Endothelial cell (in vitro differentiated cells): ENCODE results near the gene SMAD6. TPM values are rescaled to one million over a fixed set of nuclear protein-coding genes. Genes with fewer than 3 reads are reported as not detected.

Source experiments
- DNase-seq: peaks from one replicate; pipeline ENCODE4 v3.0.0; 2021; ENCODE audit warnings: low spot score
- H3K27ac Mint-ChIP-seq: one replicate; pipeline ENCODE4 v1.8.0; 2021; ENCODE audit warnings: mixed read lengths, inconsistent platforms; ENCODE audit not compliant: unreplicated experiment
- H3K27me3 Mint-ChIP-seq: one replicate; pipeline ENCODE4 v1.8.0; 2021; ENCODE audit warnings: mild to moderate bottlenecking, moderate library complexity, mixed read lengths, inconsistent platforms; ENCODE audit not compliant: unreplicated experiment
- H3K36me3 Mint-ChIP-seq: one replicate; pipeline ENCODE4 v1.8.0; 2021; ENCODE audit warnings: mild to moderate bottlenecking, low read depth, mixed read lengths, inconsistent platforms; ENCODE audit not compliant: unreplicated experiment
- H3K4me1 Mint-ChIP-seq: one replicate; pipeline ENCODE4 v1.8.0; 2021; ENCODE audit warnings: mild to moderate bottlenecking, mixed read lengths, inconsistent platforms; ENCODE audit not compliant: unreplicated experiment
- H3K4me3 Mint-ChIP-seq: one replicate; pipeline ENCODE4 v1.8.0; 2021; ENCODE audit warnings: mild to moderate bottlenecking, mixed read lengths, inconsistent platforms; ENCODE audit not compliant: unreplicated experiment
- H3K9me3 Mint-ChIP-seq: one replicate; pipeline ENCODE4 v1.8.0; 2021; ENCODE audit warnings: mixed read lengths, inconsistent platforms; ENCODE audit not compliant: unreplicated experiment
- total RNA-seq: library from RNA; stranded (reverse); fragmentation: NEBNext Ultra II Directional; extraction: Animal tissue kit (Norgen Biotek cat#: 25700); gene quantifications from one replicate; pipeline ENCODE4 v1.2.1, GENCODE V29; 2021; ENCODE audit not compliant: unreplicated experiment
- TF ChIP-seq, protein P1 (sequence below): fragments of 200-600 bp; sonication (generic); IDR thresholded peaks from one replicate; pipeline ENCODE4 v1.5.0; 2021; ENCODE audit warnings: antibody characterized with exemption; ENCODE audit not compliant: unreplicated experiment

Gene SMAD6
- total RNA-seq, 1 donor from 2014 or later: 21.3 TPM

DNA sequence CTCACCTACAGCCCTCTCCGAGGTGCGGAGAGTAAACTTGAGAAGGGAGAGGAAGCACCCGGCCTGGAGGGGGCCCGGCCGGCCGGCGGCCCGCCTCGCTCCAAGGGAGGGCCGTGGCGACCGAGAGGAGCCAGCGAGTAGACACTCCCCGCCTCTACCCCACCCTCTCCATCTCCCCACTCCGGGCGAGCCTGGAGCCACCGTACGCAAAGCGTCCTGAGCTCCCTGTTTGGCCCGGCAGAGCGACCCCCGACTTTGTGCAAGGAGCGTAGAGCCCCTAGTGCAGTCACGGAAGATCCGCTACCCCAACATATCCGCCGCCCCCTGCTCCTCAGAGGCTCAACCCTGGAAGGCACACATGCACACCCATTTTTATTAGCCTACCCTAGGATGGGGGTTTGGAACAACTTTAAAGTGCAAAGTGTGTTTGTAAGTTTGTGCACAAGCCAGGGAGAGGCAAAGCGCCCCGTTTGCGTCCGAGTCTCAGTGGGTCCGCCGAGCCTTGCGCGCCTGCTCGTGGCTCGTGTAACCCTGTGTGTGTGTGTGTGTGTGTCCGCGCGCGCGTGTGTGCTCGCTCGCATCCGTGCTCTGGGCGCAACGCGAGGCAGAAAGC lies 508 bp upstream of the SMAD6 start:
- Mint-ChIP-seq H3K4me3 (peak overlapping the region; percentile 92), H3K9me3 (no peaks in the 10 kb centered on the region), H3K36me3 (peaks cover 9% of the 10 kb centered on the region), H3K27me3 (peaks cover 13% of the 10 kb centered on the region), H3K4me1 (peaks cover 29% of the 10 kb centered on the region), H3K27ac (no peak overlapping the region)
- TF ChIP-seq, protein P1, sequence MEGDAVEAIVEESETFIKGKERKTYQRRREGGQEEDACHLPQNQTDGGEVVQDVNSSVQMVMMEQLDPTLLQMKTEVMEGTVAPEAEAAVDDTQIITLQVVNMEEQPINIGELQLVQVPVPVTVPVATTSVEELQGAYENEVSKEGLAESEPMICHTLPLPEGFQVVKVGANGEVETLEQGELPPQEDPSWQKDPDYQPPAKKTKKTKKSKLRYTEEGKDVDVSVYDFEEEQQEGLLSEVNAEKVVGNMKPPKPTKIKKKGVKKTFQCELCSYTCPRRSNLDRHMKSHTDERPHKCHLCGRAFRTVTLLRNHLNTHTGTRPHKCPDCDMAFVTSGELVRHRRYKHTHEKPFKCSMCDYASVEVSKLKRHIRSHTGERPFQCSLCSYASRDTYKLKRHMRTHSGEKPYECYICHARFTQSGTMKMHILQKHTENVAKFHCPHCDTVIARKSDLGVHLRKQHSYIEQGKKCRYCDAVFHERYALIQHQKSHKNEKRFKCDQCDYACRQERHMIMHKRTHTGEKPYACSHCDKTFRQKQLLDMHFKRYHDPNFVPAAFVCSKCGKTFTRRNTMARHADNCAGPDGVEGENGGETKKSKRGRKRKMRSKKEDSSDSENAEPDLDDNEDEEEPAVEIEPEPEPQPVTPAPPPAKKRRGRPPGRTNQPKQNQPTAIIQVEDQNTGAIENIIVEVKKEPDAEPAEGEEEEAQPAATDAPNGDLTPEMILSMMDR: no peak
- peak; percentile 55 for DNase-seq

- H3K4me3 Mint-ChIP-seq: peak overlapping the region; percentile 92
- H3K9me3 Mint-ChIP-seq: no peaks in the 10 kb centered on the region
- peaks cover 9% of the 10 kb centered on the region for H3K36me3 Mint-ChIP-seq
- peak; percentile 28 for DNase-seq
- no peak overlapping the region for H3K27ac Mint-ChIP-seq
- H3K4me1 Mint-ChIP-seq: peaks cover 31% of the 10 kb centered on the region
- peaks cover 13% of the 10 kb centered on the region for H3K27me3 Mint-ChIP-seq
- TF ChIP-seq, protein P1: no peak
Observed at GRCh38 chr15:66702787-66703539, 927 bp downstream of the SMAD6 start.

GRCh38 chr15:66703540-66703941 lies 1.5 kb downstream of the SMAD6 start:
- Mint-ChIP-seq H3K9me3 (no peaks in the 10 kb centered on the region), H3K4me1 (peaks cover 32% of the 10 kb centered on the region), H3K27ac (no peak overlapping the region), H3K36me3 (peaks cover 10% of the 10 kb centered on the region), H3K4me3 (no peak overlapping the region), H3K27me3 (peaks cover 13% of the 10 kb centered on the region)
- DNase-seq: peak; percentile 36
- TF ChIP-seq, protein P1: no peak

DNA sequence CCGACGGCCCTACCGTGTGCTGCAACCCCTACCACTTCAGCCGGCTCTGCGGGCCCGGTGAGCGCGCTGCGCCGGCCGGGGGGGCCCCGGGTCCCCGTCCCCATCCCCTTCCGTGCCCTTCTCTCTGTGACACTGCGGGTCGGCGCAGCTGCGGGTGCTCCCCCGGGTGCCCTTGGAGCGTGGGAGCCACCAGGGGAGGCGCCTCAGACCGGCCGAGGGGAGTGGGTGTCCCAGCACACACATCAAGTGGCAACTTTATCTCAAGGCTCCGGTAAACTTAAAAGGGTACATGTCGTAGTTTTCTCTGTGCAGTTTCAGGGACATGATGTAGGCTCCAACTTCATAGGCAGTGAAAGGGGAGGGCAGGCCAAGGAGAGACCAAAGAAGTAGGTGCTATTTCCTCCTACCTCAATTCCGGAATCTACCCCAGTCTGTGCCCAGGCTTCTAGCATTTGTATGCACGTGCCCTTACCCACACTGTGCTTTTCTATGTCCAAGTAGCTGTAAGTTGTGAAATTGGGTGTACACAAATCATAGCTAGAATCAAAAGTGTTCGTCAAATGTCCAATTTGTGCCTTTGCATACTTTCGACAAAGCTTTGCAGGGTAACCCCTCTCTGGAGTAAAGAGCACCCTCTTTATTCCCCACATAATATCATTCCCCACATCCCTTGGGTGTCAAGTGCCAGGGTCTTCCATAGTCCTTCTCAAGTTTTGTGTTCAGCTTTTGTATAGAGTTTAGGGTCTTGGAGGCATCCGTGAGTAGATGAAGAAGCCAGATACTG lies 2.2 kb downstream of the SMAD6 start:
- Mint-ChIP-seq H3K36me3 (peaks cover 16% of the 10 kb centered on the region), H3K4me1 (peaks cover 36% of the 10 kb centered on the region), H3K27me3 (peaks cover 13% of the 10 kb centered on the region), H3K4me3 (peak overlapping the region; percentile 97), H3K27ac (no peak overlapping the region), H3K9me3 (no peaks in the 10 kb centered on the region)
- TF ChIP-seq, protein P1: no peak
- DNase-seq: no peak
